ENCODE data around the gene ZC3H11A.

Gene ZC3H11A

GRCh38 chr1:203842559-203842876, 47.1 kb downstream of the ZC3H11A start:
- DNase-seq (ENCODE audit: low read depth in 2 of 2) = no peak

DNA sequence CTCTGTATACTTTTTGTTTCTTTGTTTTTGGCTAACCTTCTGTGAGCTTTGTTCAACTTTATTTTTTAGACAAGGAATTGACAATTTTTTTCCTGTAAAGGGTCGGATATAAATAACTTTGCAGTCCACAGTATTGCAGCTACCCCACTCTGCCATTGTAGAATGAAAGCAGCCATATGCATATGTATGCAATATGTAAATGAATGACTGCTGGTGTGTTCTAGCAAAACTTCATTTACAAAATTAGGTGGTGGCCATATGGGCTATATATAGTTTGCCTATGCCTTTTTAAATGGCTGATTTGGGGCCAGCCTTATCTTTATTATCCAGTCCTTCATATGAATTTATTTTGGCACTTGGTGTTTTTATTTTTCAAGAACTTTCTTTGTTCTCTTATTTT, 48.0 kb downstream of the ZC3H11A start:
- no peak for DNase-seq (ENCODE audit: low read depth in 2 of 2)

All from activated CD4-positive, alpha-beta T cell treated with anti-CD3 and anti-CD28 coated beads for 24 hours (primary cell).